NB4 (cell line): Measurements from ENCODE around the gene LRP1B.

Experiments
- DNase-seq: peaks from one replicate; pipeline ENCODE4 v3.0.0; 2010; ENCODE audit warnings: low read depth
- H3K4me3 ChIP-seq: one replicate; pipeline ENCODE4 v1.5.1; 2011; ENCODE audit warnings: mild to moderate bottlenecking, low read depth, low read length, moderate library complexity
- MYC ChIP-seq: IDR thresholded peaks from 2 replicates; pipeline ENCODE4 v1.6.1; 2011; ENCODE audit warnings: low read depth, low read length
- POLR2A ChIP-seq: IDR thresholded peaks from 2 replicates; pipeline ENCODE4 v1.6.1; 2011; ENCODE audit warnings: mild to moderate bottlenecking; ENCODE audit not compliant: insufficient read length; ENCODE audit errors: extremely low read depth
- TF ChIP-seq, protein P1 (sequence below): IDR thresholded peaks from 2 replicates; pipeline ENCODE4 v1.6.1; 2011; ENCODE audit warnings: low read depth, low read length
- TF ChIP-seq, protein P2 (sequence below): IDR thresholded peaks from one replicate; pipeline ENCODE4 v1.5.1; 2012; ENCODE audit warnings: low read depth, low read length

Gene LRP1B

DNA sequence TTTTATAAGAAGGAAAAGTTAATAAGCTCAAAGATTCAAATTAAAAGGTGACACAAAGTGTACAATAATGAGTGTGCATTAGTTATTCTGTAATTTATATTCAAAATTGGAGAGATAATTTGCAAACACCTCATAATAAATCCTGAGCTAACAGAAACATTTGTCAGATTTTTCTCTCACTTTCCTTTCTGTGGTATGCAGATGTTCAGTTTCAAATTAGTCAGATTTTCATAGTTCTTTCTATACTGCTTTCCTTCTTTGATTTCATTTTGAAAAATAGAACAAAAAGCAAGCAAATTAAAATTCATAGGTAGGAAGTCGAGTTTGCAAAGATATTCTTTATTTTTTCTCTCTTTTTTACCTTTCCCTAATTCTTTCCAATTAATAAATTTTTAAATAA is 1930.5 kb downstream of the LRP1B start:
- TF ChIP-seq POLR2A = no peak
- TF ChIP-seq, protein P1, sequence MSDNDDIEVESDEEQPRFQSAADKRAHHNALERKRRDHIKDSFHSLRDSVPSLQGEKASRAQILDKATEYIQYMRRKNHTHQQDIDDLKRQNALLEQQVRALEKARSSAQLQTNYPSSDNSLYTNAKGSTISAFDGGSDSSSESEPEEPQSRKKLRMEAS = no peak
- TF ChIP-seq MYC = no peak
- TF ChIP-seq, protein P2, sequence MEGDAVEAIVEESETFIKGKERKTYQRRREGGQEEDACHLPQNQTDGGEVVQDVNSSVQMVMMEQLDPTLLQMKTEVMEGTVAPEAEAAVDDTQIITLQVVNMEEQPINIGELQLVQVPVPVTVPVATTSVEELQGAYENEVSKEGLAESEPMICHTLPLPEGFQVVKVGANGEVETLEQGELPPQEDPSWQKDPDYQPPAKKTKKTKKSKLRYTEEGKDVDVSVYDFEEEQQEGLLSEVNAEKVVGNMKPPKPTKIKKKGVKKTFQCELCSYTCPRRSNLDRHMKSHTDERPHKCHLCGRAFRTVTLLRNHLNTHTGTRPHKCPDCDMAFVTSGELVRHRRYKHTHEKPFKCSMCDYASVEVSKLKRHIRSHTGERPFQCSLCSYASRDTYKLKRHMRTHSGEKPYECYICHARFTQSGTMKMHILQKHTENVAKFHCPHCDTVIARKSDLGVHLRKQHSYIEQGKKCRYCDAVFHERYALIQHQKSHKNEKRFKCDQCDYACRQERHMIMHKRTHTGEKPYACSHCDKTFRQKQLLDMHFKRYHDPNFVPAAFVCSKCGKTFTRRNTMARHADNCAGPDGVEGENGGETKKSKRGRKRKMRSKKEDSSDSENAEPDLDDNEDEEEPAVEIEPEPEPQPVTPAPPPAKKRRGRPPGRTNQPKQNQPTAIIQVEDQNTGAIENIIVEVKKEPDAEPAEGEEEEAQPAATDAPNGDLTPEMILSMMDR = no peak
- H3K4me3 ChIP-seq = no peak overlapping the region
- DNase-seq = no peak

DNA sequence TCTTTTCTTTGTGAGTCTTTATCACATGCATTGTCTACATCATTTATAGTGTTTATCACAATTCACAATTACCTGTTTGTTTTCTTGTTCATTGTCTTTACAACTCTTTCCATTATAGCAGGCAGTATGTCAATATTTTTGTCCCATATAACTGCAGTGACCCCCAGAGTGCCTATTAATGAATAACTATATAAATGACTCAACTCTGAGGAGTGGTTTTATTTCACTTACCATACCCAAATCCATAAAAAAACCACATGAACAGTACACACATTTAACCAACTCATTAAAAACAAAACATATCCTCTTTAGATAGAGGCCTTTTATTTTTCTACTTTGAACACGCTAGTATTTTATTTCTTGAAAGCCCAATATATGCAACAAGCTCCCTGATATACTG is 1931.5 kb downstream of the LRP1B start:
- no peak overlapping the region for H3K4me3 ChIP-seq
- no peak for DNase-seq
- TF ChIP-seq MYC (no peak), POLR2A (no peak)
- TF ChIP-seq, protein P1 = no peak
- TF ChIP-seq, protein P2 = no peak

DNA sequence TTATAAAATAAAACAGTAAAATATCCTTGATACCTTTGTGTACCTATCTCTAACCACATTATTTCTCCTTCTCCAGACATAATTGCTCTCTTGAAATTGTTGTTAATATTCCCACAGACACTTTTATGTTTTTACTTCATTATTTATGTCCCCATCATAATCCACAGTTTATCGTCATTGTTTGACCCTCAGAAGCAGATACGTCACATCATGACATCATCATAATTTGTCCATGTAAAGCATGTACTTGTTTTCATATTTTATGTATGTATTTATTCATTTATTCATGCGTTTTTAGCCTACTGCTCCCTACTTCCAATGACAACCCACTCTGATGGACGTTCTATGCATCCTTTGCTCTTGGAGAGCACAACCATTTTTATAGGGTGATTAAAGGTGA is 1943.7 kb downstream of the LRP1B start:
- H3K4me3 ChIP-seq = no peak overlapping the region
- TF ChIP-seq, protein P2 = no peak
- TF ChIP-seq, protein P1 = no peak
- TF ChIP-seq MYC (no peak), POLR2A (no peak)
- DNase-seq = no peak

DNA sequence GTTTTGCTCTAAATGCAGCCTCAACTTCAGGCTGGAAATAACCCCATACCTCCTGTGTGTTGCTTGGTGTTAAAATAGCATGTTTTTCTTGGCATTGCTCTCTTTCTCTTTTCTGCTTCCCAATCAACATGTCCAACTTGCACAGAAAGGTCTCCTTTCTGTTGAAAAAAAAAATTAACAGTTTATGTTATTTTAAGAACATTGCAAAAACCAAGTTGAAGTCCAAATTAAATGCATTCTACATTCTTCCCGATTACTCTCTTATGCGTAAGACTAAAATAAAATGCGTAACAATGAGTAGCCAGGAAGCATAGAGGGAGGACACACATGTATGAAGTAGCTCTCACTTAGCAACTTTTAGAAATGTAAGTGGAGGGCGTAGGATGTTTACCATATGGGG is 1944.5 kb downstream of the LRP1B start:
- no peak overlapping the region for H3K4me3 ChIP-seq
- TF ChIP-seq POLR2A (no peak), MYC (no peak)
- TF ChIP-seq, protein P2 = no peak
- TF ChIP-seq, protein P1 = no peak
- DNase-seq = no peak

DNA sequence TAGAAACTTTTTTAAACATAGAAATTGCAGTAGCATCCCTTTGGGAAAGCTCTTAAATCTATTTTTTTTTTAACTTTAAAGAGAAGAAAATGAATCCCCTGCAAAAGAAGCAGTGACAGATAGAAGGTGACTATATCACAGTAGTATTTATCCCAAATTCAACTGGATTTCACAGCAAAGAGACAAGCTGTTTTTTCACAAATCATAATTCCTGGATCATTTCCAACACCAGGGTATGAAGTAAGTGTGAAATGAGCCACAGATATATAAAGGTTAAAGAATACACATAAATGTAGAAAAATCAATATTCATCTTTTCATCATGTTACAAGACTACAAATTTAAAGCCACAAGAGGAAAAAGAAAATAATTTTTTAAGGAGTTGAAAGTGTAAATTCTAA is 1945.7 kb downstream of the LRP1B start:
- DNase-seq = no peak
- TF ChIP-seq, protein P2 = no peak
- TF ChIP-seq, protein P1 = no peak
- no peak for TF ChIP-seq POLR2A
- TF ChIP-seq MYC = no peak
- H3K4me3 ChIP-seq = no peak overlapping the region
